LNCaP clone FGC (cell line): ENCODE measurements around the gene FGFR4.
"Not testable (repeated sequence)": the region's sequence is repeated elsewhere in the genome, so short reads cannot be mapped to it uniquely, and the experiment has no call there.

Experiments used
- DNase-seq: peaks from one replicate; pipeline ENCODE4 v3.0.0-alpha.2; 2011; ENCODE audit warnings: low read depth
- H3K4me3 ChIP-seq: 2 replicates; pipeline ENCODE4 v1.5.1; 2011; ENCODE audit warnings: mild to moderate bottlenecking, low read depth, low read length, control low read depth
- TF ChIP-seq, protein P1 (sequence below): IDR thresholded peaks from 2 replicates; pipeline ENCODE4 v1.5.1; 2012; ENCODE audit warnings: mild to moderate bottlenecking; ENCODE audit not compliant: control insufficient read depth, insufficient read depth; ENCODE audit errors: extremely low read depth

The FGFR4 gene

DNA sequence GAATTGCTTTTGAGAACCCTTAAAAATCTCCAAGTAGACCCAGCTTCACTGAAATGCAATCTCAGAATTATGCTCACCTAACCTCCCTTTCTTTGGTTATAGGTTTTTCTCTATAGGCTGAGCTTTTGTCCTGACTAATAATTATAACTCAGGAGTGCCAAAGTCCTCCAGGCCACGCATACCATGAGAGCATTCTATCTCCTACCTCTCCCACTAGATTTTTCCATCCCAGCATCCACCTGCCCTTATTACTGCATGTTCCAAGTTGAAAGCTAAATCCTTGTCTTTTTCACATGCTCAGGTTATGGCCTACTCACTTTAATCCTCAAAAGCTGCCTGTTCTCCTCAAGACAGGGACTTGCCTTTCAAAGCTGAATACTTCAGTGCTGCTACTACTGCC, 42.1 kb upstream of the FGFR4 start:
- no peak overlapping the region for H3K4me3 ChIP-seq
- DNase-seq, result no peak
- TF ChIP-seq, protein P1, sequence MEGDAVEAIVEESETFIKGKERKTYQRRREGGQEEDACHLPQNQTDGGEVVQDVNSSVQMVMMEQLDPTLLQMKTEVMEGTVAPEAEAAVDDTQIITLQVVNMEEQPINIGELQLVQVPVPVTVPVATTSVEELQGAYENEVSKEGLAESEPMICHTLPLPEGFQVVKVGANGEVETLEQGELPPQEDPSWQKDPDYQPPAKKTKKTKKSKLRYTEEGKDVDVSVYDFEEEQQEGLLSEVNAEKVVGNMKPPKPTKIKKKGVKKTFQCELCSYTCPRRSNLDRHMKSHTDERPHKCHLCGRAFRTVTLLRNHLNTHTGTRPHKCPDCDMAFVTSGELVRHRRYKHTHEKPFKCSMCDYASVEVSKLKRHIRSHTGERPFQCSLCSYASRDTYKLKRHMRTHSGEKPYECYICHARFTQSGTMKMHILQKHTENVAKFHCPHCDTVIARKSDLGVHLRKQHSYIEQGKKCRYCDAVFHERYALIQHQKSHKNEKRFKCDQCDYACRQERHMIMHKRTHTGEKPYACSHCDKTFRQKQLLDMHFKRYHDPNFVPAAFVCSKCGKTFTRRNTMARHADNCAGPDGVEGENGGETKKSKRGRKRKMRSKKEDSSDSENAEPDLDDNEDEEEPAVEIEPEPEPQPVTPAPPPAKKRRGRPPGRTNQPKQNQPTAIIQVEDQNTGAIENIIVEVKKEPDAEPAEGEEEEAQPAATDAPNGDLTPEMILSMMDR, result no peak

DNA sequence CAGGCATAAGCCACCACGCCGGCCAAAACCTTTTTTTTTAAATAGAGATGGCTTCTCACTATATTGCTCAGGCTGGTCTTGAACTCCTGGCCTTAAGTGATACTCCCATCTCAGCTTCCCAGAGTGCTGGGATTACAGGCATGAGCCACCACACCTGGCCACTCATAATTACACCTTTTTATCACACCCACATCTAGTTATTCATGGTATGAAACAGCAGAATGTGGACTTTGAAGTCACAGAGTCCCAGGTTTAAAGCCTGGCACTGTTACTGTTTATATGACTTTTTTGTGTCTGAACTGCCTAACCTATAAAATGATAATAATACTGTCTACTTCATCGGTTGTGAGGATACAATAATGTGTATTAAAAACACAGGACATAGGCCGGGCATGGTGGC, 41.1 kb upstream of the FGFR4 start:
- no peak for DNase-seq
- TF ChIP-seq, protein P1, result no peak
- no peak overlapping the region for H3K4me3 ChIP-seq

DNA sequence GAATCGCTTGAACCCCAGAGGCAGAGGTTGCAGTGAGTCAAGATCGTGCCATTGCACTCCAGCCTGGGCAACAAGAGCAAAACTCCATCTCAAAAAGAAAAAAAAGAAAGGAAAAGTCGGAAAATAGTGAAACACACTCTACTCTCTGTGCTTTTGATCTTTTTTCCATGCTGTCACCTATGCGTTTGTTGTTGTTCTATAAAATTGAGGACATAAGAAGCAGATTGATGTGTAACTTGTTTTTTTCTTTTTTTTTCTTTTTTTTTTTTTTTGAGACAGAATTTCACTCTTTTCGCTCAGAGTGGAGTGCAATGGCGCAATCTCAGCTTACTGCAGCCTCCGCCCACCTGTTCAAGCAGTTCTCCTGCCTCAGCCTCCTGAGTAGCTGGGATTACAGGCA, 38.2 kb upstream of the FGFR4 start:
- not testable (repeated sequence) for H3K4me3 ChIP-seq, DNase-seq

DNA sequence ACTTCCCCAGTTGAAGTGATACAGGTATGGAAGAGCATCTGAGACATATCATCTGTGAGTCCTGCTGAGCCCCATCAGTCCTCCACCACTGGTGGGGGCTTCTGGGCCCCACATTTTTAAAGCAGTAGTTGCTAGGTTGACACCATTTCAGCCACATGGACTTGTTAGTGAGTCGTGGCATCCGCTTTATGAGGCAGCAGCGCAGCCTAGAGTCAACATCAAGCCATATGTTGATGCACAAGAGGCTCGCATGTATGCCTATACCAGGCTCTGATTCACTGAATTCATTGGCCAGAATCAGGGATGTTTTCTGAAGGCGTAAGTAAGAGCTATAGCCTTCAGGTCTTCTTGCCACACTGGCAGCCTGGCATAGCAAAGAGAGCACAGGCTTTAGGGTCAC, 37.4 kb upstream of the FGFR4 start:
- TF ChIP-seq, protein P1, result no peak
- no peak for DNase-seq
- no peak overlapping the region for H3K4me3 ChIP-seq

DNA sequence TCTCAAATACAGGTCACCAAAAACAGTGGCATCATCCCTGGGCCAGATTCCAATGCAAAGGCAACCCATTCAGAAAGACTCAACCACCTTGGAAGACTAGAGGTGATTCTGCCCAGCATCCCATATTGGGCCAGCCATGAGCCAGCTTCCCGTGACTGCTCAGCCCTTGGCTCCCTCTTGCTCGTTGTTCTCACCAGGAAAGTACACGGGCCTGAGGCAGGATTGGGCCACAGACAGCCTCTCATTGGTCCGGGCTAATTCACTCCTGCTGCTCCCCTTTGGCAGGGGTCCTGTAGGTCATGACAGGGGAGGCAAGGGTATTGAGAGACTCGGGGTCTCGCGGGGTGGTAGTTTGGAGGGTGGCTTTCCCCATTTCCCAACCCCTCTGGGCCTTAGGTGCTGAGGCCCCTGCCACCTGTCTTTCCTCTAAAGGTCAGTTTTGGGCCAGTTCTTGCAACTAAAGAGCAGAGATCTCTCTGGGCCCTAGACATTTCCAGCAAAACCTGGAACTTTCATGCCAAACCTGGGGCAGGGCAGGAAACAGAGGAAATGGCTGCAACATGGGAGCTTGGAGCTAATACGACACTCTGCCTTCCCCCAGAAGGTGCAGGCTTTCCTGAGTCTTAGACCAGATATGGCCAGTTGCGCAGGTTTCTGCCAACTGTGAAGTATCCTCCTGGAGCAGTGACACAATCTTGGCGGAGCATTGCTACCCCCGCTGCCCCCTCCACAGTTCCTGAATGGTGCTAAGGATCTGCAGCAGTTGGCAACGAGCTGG, 22.0 kb upstream of the FGFR4 start:
- no peak for DNase-seq
- TF ChIP-seq, protein P1, result no peak
- H3K4me3 ChIP-seq, result no peak overlapping the region

DNA sequence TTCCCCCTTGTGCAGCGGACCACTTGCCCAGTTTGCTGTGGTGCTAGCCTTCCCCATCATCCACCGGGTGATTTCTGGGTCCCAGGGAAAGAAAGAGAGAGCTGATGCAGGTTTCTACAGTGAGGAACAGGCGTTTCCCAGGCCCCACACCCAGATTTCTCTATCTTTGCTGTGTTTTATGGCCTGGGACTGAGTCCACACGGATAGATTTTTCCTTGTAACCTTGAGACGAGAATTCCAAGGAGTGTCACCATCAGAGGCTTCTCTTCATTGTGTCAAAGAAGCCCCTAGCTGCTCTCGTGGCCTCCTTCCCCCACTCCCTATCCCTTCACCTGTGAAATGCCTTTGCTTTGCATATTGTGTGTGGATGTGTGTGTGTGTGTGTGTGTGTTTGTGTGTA, 21.2 kb upstream of the FGFR4 start:
- TF ChIP-seq, protein P1, result no peak
- no peak for DNase-seq
- no peak overlapping the region for H3K4me3 ChIP-seq

DNA sequence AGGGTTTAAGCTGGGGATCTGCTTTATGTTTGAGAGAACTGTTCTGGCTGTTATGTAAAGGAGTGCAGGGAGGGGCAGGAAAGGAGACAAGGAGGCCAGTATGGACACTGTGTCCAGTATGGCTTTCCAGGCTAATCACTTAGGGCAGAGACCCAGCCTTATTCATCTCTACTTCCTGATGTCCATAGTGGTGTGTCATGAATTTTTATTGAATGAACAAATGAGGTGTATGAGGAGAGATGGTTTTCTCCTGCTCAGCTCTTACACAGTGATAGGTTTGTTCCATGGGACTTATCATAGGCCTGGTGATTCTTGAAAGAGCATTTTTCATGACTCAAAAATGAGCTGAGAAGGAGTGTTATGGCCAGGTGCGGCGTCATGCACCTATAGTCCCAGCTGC, 20.5 kb upstream of the FGFR4 start:
- H3K4me3 ChIP-seq, result no peak overlapping the region
- TF ChIP-seq, protein P1, result no peak
- DNase-seq, result no peak
